A549 (cell line): ENCODE results near the gene CCDC50.

Experiments
- EHF ChIP-seq: fragments of 250-450 bp; sonication (Bioruptor Pico); IDR thresholded peaks from 2 replicates; pipeline ENCODE4 v1.5.0; 2020; ENCODE audit warnings: mild to moderate bottlenecking
- HOXA7 ChIP-seq: fragments of 250-450 bp; sonication (Bioruptor Pico); IDR thresholded peaks from 2 replicates; pipeline ENCODE4 v1.5.0; 2020; ENCODE audit warnings: mild to moderate bottlenecking, moderate library complexity
- KDM5A ChIP-seq: fragments of 200-600 bp; sonication (generic); IDR thresholded peaks from 2 replicates; pipeline ENCODE4 v1.6.1; 2016; ENCODE audit warnings: antibody characterized with exemption, mild to moderate bottlenecking
- MAZ ChIP-seq: fragments of 150-350 bp; IDR thresholded peaks from 2 replicates; pipeline ENCODE4 v1.6.1; 2014; ENCODE audit warnings: antibody characterized with exemption, low read depth, low read length, borderline replicate concordance
- POLR2AphosphoS2 ChIP-seq: conservative IDR thresholded peaks from 2 replicates; pipeline ENCODE4 v1.6.1; 2012; ENCODE audit warnings: low read length, improper control_type of control experiment, inconsistent platforms
- RAD21 ChIP-seq, 2 experiments: fragments of >200 bp in 1 of 2; sonication (Bioruptor Twin) in 1 of 2; formaldehyde crosslinking in 1 of 2; IDR thresholded peaks in 1 of 2; conservative IDR thresholded peaks in 1 of 2; 2 replicates in 1 of 2; 3 replicates in 1 of 2; pipeline ENCODE4 v1.6.1; 2012 to 2018; ENCODE audit warnings: inconsistent platforms in 1 of 2
- USF2 ChIP-seq: fragments of 450-650 bp; IDR thresholded peaks from 2 replicates; pipeline ENCODE4 v1.6.1; 2014; ENCODE audit warnings: antibody characterized with exemption
- ZNF302 ChIP-seq: fragments of 250-450 bp; sonication (Bioruptor Pico); IDR thresholded peaks from 2 replicates; pipeline ENCODE4 v1.9.0; 2021; ENCODE audit warnings: inconsistent platforms, mild to moderate bottlenecking, moderate library complexity
- TF ChIP-seq, protein P1 (sequence below): fragments of >200 bp; sonication (Bioruptor Twin); formaldehyde crosslinking; IDR thresholded peaks from 3 replicates; pipeline ENCODE4 v1.5.1; 2016

GRCh38 chr3:191334346-191334893, 5.2 kb downstream of the CCDC50 start:
- TF ChIP-seq USF2 (no peak), RAD21 (conservative IDR thresholded peaks at IDR 0.05 in 1 of 2, IDR thresholded peaks at IDR 0.05 in 1 of 2) (no peak), MAZ (no peak), POLR2AphosphoS2 (no peak), EHF (CRISPR knock-in tag) (no peak), HOXA7 (CRISPR knock-in tag) (no peak), ZNF302 (CRISPR knock-in tag) (no peak), KDM5A (no peak)
- TF ChIP-seq, protein P1, sequence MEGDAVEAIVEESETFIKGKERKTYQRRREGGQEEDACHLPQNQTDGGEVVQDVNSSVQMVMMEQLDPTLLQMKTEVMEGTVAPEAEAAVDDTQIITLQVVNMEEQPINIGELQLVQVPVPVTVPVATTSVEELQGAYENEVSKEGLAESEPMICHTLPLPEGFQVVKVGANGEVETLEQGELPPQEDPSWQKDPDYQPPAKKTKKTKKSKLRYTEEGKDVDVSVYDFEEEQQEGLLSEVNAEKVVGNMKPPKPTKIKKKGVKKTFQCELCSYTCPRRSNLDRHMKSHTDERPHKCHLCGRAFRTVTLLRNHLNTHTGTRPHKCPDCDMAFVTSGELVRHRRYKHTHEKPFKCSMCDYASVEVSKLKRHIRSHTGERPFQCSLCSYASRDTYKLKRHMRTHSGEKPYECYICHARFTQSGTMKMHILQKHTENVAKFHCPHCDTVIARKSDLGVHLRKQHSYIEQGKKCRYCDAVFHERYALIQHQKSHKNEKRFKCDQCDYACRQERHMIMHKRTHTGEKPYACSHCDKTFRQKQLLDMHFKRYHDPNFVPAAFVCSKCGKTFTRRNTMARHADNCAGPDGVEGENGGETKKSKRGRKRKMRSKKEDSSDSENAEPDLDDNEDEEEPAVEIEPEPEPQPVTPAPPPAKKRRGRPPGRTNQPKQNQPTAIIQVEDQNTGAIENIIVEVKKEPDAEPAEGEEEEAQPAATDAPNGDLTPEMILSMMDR, result no peak
